Psoas muscle (tissue), 8 donors: Measurements from ENCODE around the gene CLSTN3. TPM values are rescaled to one million over a fixed set of nuclear protein-coding genes. Genes with fewer than 3 reads are reported as not detected.

Source experiments
- ATAC-seq, 4 donors: fragments of 200-7000 bp; cut with Tn5 transposase; one replicate each; pipeline ENCODE4 v1.9.1; 2020; ENCODE audit warnings: moderate library complexity in 3 of 4, mild to moderate bottlenecking in 2 of 4
- DNase-seq, 2 donors: peaks; one replicate each; pipeline ENCODE4 v3.0.0-alpha.2; 2020
- H3K27ac ChIP-seq: fragments of 200-600 bp; one replicate; pipeline ENCODE4 v1.8.0; 2022
- H3K27me3 ChIP-seq, 3 donors: fragments of 200-600 bp in 1 of 3; one replicate each; pipeline versions ENCODE4 v1.6.1 to v1.8.0; 2013 to 2022; ENCODE audit warnings: low read length in 2 of 3, mild to moderate bottlenecking in 2 of 3, moderate library complexity in 1 of 3; ENCODE audit not compliant: insufficient read depth in 3 of 3
- H3K36me3 ChIP-seq, 2 donors: fragments of 200-600 bp in 1 of 2; one replicate each; pipeline versions ENCODE4 v1.6.1 to v1.8.0; 2013 to 2022; ENCODE audit warnings: low read depth in 1 of 2, mild to moderate bottlenecking in 1 of 2, moderate library complexity in 1 of 2; ENCODE audit not compliant: insufficient read depth in 1 of 2
- H3K4me1 ChIP-seq: fragments of 200-600 bp; one replicate; pipeline ENCODE4 v1.8.0; 2022
- H3K4me3 ChIP-seq: fragments of 200-600 bp; one replicate; pipeline ENCODE4 v1.8.0; 2022; ENCODE audit warnings: mild to moderate bottlenecking
- H3K9me3 ChIP-seq: fragments of 200-600 bp; one replicate; pipeline ENCODE4 v1.8.0; 2022
- WGBS, 3 donors: extraction: QIAGEN DNeasy Blood & Tissue Kit; methylation state at CpG; one replicate each; pipeline versions ENCODE4 v1.1.6 to v1.1.7; 2013; 5-methylcytosine and 5-hydroxymethylcytosine counted together
- intact Hi-C, 2 donors: fragments of 100-400 bp; cut with DNase I; formaldehyde crosslinking; loops; one replicate each; pipeline versions ENCODE4 v1.11.0 to v1.14.2; 2022
- polyA plus RNA-seq, 3 donors: library from polyadenylated mRNA; stranded (reverse); fragments of 200-250 nt; gene quantifications; one replicate each; pipeline ENCODE4 v1.2.3, GENCODE V29; 2013
- total RNA-seq, 4 donors: library from RNA; stranded (reverse); fragmentation: NEBNext Ultra II Directional in 2 of 4; extraction: Animal tissue kit (Norgen Biotek cat#: 25700) in 2 of 4; gene quantifications; one replicate each; pipeline versions ENCODE4 v1.2.1 to v1.2.4, GENCODE V29; 2021 to 2023
- TF ChIP-seq, protein P1 (sequence below): fragments of 200-600 bp; IDR thresholded peaks from one replicate; pipeline ENCODE4 v1.8.0; 2022; ENCODE audit warnings: antibody characterized with exemption
- donor health status: healthy with polysubstance abuse.
- donor health status: DM: no; HTN: no; CAD: no; lungs with moderate emphysema.
- donor health status: Bipolar disorder and iron deficiency.
- donor health status: healthy.
- donor health status: DM: yes; HTN: yes; CAD: no.
- donor health status: DM: no; HTN: no; CAD: no.
- donor health status: DM: no; HTN: no; CAD: no.
- donor health status: DM: yes; HTN: yes; CAD: no.

Gene CLSTN3
- total and polyA plus RNA-seq, 7 donors: 1.2 to 5.1 (median 3.2) TPM

DNA sequence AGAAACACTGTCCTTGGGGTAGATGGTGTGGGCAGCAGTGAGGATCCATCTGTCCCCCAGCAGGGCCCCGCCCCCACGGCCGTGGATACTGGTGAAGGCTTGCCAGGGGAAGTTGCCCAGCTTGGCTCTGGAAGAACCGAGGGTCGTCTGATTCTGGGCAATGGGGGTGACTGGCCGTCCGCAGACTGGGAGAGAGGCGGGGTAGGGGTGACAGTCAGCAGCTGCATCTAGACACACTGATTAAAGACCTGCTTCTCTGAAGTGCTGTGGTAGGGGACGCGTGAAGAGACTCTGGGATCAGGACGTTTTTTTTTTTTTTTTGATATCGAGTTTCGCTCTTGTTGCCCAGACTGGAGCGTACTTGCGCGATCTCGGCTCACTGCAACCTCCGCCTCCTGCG, 33.2 kb upstream of the CLSTN3 start:
- TF ChIP-seq, protein P1, sequence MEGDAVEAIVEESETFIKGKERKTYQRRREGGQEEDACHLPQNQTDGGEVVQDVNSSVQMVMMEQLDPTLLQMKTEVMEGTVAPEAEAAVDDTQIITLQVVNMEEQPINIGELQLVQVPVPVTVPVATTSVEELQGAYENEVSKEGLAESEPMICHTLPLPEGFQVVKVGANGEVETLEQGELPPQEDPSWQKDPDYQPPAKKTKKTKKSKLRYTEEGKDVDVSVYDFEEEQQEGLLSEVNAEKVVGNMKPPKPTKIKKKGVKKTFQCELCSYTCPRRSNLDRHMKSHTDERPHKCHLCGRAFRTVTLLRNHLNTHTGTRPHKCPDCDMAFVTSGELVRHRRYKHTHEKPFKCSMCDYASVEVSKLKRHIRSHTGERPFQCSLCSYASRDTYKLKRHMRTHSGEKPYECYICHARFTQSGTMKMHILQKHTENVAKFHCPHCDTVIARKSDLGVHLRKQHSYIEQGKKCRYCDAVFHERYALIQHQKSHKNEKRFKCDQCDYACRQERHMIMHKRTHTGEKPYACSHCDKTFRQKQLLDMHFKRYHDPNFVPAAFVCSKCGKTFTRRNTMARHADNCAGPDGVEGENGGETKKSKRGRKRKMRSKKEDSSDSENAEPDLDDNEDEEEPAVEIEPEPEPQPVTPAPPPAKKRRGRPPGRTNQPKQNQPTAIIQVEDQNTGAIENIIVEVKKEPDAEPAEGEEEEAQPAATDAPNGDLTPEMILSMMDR: no peak
- no peaks in the 10 kb centered on the region for H3K27me3 ChIP-seq
- no peak overlapping the region for H3K27ac ChIP-seq
- 26 to 39% (median 33%) methylated on average over 19 of the region's 19 CpGs for WGBS, 3 donors
- DNase-seq (peak in 1 of 2 donors; percentile 61), ATAC-seq (peak; percentile 27 to 70 (median 51))
- H3K4me1 ChIP-seq: peaks cover 12% of the 10 kb centered on the region
- peak overlapping the region; percentile 44 for H3K4me3 ChIP-seq
- peaks cover 0 to 30% of the 10 kb centered on the region in 2 donors for H3K36me3 ChIP-seq
- intact Hi-C loops: no loop called here
- no peaks in the 10 kb centered on the region for H3K9me3 ChIP-seq

DNA sequence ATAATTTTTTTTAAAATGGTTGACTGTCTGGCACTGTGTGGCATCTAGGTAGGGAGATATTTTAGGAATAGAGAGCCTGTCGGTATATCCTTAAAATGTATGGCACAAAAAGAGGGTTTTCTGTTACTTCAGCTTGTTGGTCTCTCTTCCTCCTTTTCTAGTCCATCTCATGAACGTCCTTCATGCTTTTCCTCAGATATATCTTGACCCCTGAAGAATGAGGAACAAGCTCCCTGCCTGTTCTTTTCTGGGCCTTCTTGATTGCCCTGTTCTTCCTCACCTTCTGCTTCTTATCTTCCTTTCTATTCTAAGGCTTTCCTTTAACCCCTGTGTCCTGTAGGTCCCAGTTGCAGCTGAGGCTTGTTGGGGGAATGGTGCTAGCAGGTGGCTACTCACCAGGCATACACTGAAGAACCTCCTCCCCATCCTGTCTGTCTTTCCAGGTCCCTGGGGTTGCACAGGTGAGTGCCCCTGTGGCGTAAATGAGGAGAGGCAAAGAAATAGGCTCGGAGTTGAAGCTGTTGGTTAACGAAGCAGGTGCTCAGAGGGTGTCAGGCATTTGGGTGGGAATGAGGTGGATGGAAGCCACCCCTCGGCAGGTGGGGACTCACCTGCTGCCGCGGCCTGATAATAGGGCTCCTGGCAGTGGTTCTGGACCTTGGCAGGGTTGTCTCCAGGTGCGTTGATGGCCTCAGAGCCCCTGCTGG, 30.7 kb upstream of the CLSTN3 start:
- H3K4me1 ChIP-seq: peaks cover 9% of the 10 kb centered on the region
- H3K27me3 ChIP-seq: no peaks in the 10 kb centered on the region
- peaks cover 0 to 48% of the 10 kb centered on the region in 2 donors for H3K36me3 ChIP-seq
- H3K27ac ChIP-seq: no peak overlapping the region
- intact Hi-C loops: no loop called here
- no peak for DNase-seq
- no peaks in the 10 kb centered on the region for H3K9me3 ChIP-seq
- TF ChIP-seq, protein P1: no peak
- 91 to 92% (median 92%) methylated on average over 9 of the region's 9 CpGs for WGBS, 3 donors
- no peak overlapping the region for H3K4me3 ChIP-seq
- ATAC-seq: no peak

DNA sequence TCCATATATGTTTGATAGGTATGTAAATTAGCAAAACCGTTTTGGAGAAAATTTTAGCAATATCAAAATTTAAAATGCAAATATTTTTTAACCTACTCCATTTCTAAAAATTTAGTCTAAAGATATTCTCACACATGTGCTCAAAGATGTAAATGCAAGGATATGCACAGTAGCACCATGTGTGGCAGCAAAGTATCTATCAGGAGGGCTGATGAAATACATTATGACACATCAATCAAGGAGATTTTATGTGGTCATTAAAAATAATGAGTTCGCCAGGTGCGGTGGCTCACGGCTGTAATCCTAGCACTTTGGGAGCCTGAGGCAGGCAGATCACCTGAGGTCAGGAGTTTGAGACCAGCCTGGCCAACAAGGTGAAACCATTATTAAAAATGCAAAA, 29.9 kb upstream of the CLSTN3 start:
- no peak for DNase-seq
- no peak overlapping the region for H3K27ac ChIP-seq
- WGBS, 3 donors: 67 to 87% (median 83%) methylated on average over 4 of the region's 4 CpGs
- H3K27me3 ChIP-seq: no peaks in the 10 kb centered on the region
- intact Hi-C loops: no loop called here
- TF ChIP-seq, protein P1: no peak
- H3K36me3 ChIP-seq: peaks cover 0 to 54% of the 10 kb centered on the region in 2 donors
- no peak overlapping the region for H3K4me3 ChIP-seq
- no peak for ATAC-seq
- H3K9me3 ChIP-seq: no peaks in the 10 kb centered on the region
- peaks cover 9% of the 10 kb centered on the region for H3K4me1 ChIP-seq

DNA sequence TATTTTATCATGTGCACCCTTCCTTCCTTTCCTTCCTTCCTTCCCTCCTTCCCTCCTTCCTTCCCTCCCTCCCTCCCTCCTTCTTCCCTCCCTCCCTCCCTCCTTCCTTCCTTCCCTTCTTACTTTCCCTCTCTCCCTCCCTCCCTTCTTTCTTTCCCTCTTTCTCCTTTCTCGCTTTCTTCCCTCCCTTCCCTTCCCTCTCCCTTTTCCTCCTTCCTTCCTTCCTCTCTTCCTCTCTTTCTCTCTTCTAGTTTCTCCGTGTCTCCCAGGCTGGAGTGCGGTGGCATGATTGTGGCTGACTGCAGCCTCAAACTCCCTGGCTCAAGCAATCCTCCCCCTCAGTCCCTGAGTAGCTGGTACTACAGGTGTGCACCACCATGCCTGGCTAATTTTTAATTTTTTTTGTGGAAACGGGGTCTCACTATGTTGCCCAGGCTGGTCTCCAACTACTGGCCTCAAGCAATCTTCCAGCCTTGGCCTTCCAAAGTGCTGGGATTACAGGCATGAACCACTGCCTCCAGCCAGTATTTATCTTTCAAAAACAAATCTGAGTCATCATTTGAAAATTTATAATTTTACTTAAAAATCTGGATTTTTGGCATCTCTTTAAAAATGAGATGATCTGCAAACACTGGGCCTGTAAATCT, 29.0 kb upstream of the CLSTN3 start:
- Histone ChIP-seq H3K36me3 (peaks cover 0 to 54% of the 10 kb centered on the region in 2 donors), H3K9me3 (no peaks in the 10 kb centered on the region), H3K27ac (no peak overlapping the region), H3K27me3 (no peaks in the 10 kb centered on the region), H3K4me1 (peaks cover 9% of the 10 kb centered on the region), H3K4me3 (no peak overlapping the region)
- DNase-seq (no peak), ATAC-seq (no peak)
- intact Hi-C loops: no loop called here
- TF ChIP-seq, protein P1: no peak
- WGBS, 3 donors: 81 to 88% (median 88%) methylated on average over 4 of the region's 4 CpGs
